UCSD-AML1 (cell line): Measurements from ENCODE around the gene DBR1.
A peak's percentile ranks its signal among the peaks of the same experiment; 100 is the strongest.

Experiments used
- DNase-seq: peaks from one replicate; lab custom pipeline; 2025; ENCODE audit not compliant: unreplicated experiment; lab: John Stamatoyannopoulos, UW

Gene DBR1, protein sequence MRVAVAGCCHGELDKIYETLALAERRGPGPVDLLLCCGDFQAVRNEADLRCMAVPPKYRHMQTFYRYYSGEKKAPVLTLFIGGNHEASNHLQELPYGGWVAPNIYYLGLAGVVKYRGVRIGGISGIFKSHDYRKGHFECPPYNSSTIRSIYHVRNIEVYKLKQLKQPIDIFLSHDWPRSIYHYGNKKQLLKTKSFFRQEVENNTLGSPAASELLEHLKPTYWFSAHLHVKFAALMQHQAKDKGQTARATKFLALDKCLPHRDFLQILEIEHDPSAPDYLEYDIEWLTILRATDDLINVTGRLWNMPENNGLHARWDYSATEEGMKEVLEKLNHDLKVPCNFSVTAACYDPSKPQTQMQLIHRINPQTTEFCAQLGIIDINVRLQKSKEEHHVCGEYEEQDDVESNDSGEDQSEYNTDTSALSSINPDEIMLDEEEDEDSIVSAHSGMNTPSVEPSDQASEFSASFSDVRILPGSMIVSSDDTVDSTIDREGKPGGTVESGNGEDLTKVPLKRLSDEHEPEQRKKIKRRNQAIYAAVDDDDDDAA

GRCh38 chr3:138174421-138175131 is at the start of gene DBR1:
DBR1 (minus strand) TSS chr3:138174921; CDS start chr3:138174795, 126 bp downstream.
- DNase-seq: peak; percentile 69

DNA sequence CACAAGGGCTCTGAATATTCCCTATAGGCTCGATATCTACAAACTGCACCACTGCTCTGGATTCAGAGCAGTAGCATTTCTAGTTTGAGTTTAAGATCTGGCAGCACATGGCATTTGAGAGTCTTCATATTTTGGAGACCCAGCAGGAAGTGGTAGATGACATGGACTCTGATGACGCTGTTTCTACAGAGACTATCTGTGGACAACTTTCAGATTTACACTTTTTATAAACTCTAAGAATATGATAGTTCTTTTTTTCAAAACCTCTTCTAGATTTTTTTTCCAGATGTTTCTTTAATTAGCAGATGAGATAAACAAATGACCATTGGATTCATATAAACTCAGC is 48.2 kb upstream of the DBR1 start:
- DNase-seq: no peak

GRCh38 chr3:138222131-138222941 is 47.6 kb upstream of the DBR1 start:
- DNase-seq: no peak

DNA sequence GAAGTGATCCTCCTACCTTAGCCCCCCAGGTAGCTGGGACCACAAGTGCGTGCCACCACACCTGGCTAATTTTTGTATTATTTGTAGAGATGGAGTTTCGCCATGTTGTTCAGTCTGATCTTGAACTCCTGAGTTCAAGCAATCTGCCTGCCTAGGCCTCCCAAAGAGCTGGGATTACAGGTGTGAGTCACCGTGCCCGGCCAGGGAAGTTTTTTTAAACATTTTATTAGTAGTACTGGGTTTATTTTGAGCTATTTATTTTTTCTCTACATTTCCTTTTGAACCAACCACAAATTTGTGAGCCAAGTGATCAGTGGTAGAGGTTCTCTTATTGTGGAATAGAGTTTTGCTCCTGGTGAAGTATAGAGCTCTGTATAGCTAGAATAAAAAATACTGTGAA is 46.1 kb upstream of the DBR1 start:
- DNase-seq: no peak

DNA sequence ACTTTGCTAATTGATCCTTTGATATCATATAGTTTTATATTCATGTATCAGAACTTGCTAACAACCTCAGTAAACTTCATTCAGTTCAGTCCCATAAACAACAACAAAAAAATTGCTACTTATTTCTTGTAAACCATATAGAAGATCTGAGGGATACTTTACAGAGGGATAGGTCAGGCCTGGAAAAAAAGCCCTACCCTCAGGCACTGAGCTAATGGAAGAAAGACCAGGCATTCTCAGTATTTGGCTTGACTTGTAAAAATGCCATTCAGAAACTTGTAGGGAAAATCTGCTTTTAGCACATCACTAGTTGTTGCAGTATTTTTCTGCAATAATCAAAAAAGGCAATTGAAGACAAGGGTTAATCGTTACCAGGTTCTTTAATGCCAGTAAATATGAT is 45.5 kb upstream of the DBR1 start:
- DNase-seq: no peak

DNA sequence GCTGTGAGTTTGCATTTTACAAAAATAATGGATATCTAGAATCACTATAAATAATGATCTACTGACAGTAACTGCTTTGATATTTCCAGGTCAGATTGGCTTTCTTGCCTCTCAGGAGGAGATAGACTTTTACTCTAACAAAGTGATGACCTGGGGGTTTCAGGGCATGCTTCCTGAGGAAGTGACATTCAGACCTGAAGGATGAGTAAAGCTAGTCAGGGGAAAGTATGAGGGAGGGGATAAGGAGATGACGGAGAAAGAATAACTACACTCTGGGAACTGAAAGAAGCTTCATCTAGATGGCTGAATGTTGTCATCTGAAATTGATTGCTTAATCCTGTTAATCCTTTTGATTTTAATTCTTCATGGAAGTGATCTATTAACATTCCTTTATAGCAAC is 44.5 kb upstream of the DBR1 start:
- DNase-seq: no peak

DNA sequence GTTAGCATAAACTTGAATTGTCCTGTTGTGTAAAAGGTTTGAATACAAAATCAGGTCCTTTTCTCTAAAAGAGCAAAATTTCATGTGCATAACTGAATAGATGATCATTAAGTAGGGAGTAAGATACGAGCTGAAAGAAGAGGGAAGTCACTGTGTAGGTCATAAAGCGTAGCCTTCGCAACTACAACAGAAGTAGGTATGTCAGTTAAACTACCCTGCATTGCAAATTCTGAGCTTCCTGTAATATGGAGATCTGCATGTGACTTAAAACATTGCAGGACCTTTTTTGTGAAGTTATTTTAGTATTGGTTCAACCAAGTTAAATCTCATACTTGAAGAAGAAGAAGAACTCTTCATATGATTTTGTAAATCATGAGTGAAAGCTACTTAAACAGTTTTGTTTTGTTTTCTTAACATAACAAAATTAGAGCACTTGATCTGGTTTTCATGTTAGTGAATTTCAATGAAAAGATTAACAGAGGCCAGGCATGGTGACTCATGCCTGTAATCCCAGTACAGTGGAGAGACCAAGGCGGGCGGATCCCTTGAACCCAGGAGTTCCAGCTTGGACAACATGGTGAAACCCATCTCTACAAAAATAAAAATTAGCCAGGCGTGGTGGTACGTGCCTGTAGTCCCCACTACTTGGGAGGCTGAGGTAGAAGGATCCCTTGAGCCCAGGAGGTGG is 38.8 kb upstream of the DBR1 start:
- no peak for DNase-seq

GRCh38 chr3:138210528-138210927 is 35.8 kb upstream of the DBR1 start:
- no peak for DNase-seq

DNA sequence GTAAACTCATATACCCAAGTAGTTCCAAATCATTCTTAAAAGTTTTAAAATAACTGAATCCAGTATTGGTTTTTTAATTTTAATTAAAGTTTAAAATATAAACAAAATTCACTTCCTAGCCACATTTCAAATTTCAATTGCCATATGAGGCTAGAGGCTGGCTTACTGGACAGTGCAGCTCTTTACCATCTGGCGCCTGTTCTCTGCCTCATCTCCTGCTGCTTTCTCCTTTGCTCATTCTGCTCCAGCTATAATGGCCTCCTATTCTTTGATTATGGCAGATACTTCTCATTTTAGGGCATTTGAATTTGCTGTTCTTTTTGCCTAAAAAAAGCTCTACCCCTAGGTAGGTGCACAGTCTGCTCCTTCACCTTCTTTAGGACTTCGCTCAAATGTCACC is 31.5 kb upstream of the DBR1 start:
- no peak for DNase-seq

DNA sequence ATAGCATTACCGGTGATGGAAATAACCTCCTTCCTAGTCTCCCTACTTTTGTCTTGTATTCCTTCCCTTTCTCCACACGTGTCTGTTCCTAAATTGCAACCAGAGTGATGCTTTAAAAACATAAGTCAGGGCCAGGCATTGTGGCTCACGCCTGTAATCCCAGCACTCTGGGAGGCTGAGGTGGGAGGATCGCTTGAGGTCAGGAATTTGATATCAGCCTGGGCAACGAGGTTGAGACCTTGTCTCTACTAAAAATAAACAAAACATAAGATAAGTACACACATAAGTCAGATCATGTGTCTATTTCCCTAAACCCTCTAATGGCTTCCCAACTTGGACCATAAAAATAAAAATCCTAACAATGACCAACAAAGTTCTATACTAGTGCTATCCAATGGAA is 30.8 kb upstream of the DBR1 start:
- no peak for DNase-seq

DNA sequence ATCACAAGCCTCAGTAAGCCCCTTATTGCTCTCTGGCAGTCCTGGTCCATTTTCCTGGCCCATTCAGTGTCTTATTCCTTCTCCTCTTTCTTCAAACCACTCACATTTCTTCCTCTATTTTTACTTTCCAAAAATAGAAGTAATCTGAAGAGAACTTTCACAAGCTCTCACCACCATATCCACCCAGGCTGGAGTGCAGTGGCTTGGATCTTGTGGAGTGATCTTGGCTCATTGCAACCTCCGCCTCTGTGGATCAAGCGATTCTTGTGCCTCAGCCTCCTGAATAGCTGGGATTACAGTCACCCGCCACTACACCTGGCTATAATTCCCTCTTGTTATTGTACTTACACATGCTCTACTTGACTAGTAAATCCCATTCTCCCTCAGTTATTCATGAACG is 29.2 kb upstream of the DBR1 start:
- no peak for DNase-seq

GRCh38 chr3:138202945-138203701 is 28.4 kb upstream of the DBR1 start:
- DNase-seq: no peak

- DNase-seq: no peak
These were observed 25.7 kb upstream of the DBR1 start for GRCh38 chr3:138200424-138200823.

DNA sequence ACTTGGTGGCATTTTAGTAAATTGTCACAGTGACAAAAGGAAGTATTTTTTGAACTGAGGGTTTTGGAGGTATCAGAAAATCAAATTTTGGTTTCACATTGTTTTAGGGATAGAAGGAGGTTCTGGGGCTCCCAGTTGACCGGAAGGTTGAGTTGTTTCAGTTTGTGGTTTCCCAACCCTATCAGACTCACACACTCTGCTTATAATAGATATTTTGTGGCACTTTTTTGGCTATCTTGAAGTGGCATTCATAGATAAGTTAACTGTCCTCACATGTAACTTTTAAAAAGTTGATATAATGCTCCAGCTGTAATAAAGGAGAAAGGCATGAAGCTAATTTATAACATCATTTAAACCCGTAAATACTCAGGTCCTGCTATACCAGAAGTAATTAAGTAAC is 25.1 kb upstream of the DBR1 start:
- no peak for DNase-seq

GRCh38 chr3:138197524-138197923 is 22.8 kb upstream of the DBR1 start:
- DNase-seq: no peak

DNA sequence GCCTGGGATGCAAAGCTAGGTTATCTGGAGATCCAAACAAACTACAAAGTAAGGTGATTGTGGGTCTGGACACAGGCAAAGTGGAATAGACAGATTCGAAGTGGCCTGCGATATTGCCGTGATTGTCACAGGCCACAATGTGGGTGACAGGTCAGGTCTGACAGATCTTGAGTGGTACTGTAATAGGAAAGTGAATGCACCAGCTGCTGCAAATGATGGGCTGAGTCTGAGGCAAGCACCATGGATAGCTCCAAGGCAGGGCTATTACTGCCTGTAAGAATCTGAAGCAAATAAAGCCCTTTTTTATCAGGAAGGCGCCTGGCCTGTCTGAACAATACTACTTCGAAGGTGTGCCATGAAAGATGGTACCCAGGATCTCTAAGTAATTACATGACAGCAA is 22.3 kb upstream of the DBR1 start:
- DNase-seq: peak; percentile 41

- DNase-seq: no peak
These were observed 21.3 kb upstream of the DBR1 start for GRCh38 chr3:138196023-138196422.

DNA sequence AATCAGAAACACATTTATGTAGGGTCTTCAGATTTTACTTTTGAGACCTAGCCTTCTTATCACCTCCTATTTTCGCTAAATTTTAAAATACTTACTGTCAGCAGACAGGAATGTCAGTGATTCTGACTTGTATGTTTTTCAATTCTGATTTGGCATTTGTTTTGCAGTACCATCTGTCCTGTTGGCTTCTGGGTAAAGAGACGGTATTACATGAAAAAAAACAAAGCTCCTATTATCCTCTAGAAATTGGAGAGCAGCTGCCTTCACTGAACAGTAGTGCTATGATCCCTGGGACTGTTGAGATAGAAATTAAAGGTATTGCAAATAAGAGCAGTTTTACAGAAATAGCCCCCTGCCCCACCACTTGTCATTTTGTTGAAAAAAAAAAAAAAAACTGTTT is 20.8 kb upstream of the DBR1 start:
- no peak for DNase-seq

GRCh38 chr3:138188013-138188730 is 13.5 kb upstream of the DBR1 start:
- DNase-seq: no peak
